Measurements from ENCODE around the gene SPTBN4.
"Not testable (repeated sequence)": the region's sequence is repeated elsewhere in the genome, so short reads cannot be mapped to it uniquely, and the experiment has no call there.

Gene SPTBN4

DNA sequence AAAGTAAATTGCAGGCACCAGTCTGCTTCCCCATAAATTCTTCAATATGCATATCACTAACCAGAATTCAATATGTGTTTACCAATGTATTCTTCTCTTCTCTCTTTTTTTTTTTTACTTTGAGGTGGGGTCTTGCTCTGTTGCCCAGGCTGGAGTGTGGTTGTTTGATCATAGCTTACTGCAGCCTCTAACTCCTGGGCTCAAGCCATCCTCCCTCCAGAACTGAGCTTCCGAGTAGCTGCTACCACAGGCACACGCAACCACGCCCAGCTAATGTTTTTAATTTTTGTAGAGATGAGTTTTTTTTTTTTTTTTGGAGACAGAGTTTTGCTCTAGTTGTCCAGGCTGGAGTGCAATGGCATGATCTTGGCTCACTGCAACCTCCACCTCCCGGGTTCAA is 151.2 kb downstream of the SPTBN4 start:
- DNase-seq (ENCODE audit: low read depth in 2 of 2): no peak

DNA sequence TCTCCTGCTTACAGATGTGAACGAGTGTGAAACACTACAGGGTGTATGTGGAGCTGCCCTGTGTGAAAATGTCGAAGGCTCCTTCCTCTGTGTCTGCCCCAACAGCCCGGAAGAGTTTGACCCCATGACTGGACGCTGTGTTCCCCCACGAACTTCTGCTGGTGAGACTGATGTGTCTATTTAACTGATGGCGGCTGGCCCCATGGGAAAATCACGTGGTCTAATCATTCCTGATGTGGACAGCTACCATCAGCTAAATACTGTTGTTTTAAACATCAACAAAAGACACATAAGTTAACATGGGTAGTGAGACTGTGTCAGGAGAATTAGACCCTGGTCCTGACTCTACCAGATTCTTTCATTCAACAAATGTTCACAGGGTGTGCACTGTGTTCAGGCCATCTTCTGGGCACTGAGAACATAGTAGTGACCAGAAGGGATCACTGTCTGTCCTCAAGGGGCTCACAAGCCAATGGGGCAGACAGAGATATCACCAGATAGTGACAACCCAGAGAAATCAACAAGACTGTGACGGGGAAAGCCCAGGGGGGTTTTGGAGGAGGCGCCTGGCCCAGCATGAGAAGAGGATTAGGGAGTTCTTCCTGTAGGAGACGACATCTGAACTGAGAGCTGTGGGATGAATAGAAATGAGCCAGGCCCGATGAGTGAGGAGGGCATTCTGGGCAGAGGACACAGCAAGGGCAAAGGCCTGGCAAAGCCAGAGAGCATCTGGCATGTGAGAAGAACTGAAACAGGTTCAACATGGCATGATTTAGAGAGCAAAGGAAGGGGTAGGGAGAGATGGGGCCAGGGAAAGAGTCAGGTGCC is 152.7 kb downstream of the SPTBN4 start:
- no peak for DNase-seq (ENCODE audit: low read depth in 2 of 2)

DNA sequence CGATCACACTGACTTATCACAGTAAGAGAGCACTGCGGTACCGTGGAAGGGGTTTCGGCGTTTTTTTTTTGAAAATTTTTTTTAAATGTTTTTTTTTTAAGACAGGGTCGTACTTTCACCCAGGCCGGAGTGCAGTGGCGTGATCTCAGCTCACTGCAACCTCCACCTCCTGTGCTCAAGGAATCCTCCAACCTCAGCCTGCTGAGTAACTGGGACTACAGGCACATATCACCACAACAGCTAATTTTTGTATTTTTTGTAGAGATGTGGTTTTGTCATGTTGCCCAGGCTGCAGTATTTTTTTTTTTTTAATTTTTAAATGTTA is 153.3 kb downstream of the SPTBN4 start:
- no peak for DNase-seq (ENCODE audit: low read depth in 2 of 2)

DNA sequence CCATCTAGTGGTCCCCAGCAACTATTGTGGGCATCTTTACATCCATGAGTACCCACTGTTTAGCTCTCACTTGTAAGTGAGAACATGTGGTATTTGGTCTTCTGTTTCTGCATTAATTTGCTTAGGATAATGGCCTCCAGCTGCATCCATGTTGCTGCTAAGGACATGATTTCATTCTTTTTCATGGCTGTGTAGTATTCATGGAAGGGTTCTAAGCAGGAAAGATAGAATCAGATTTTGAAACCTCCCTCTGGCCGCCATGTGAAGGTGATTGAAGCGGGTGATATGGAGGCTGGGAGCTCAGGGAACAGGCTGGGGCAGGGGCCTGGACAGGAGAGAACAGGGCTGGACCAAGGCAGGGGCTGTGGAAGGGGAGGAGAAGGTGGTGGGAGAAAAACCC is 154.5 kb downstream of the SPTBN4 start:
- DNase-seq (ENCODE audit: low read depth in 2 of 2): no peak

DNA sequence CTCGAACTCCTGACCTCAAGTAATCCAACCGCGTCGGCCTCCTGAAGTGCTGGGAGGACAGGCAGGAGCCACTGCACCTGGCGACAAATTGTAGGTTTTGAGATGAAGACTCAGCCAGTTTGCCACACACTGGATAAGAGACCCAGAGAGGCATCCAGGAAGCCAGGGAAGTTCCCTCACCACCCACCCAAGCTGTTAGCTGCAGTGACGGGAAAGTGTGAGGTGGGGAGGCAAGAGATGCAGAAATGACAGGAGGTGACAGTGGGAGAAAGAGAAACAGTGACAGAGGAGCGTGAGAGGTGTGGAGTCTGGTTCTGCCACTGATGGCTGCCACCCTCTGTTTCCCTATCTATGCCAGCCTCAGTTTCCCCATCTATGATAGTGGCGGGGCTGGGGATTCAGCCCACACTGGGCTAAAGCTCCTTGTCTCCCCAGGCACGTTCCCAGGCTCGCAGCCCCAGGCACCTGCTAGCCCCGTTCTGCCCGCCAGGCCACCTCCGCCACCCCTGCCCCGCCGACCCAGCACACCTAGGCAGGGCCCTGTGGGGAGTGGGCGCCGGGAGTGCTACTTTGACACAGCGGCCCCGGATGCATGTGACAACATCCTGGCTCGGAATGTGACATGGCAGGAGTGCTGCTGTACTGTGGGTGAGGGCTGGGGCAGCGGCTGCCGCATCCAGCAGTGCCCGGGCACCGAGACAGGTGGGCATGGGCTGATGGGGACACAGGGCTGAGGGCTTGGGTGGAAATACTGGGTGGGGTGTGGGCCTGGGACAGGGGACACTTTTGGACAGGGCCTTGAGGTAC is 155.4 kb downstream of the SPTBN4 start:
- no peak for DNase-seq (ENCODE audit: low read depth in 2 of 2)

DNA sequence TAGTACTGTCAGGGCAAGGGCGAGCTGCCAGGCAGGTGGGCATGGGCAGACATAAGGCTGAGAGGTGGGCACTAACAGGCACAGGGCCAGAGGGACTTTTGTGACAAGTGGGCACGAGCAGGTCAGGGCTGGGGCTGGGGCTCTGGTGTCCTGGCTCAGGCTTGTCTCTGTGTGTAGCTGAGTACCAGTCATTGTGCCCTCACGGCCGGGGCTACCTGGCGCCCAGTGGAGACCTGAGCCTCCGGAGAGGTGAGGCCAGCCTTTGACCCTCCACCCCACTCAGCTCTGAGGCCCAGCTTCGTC is 155.9 kb downstream of the SPTBN4 start:
- DNase-seq (ENCODE audit: low read depth in 2 of 2): no peak

DNA sequence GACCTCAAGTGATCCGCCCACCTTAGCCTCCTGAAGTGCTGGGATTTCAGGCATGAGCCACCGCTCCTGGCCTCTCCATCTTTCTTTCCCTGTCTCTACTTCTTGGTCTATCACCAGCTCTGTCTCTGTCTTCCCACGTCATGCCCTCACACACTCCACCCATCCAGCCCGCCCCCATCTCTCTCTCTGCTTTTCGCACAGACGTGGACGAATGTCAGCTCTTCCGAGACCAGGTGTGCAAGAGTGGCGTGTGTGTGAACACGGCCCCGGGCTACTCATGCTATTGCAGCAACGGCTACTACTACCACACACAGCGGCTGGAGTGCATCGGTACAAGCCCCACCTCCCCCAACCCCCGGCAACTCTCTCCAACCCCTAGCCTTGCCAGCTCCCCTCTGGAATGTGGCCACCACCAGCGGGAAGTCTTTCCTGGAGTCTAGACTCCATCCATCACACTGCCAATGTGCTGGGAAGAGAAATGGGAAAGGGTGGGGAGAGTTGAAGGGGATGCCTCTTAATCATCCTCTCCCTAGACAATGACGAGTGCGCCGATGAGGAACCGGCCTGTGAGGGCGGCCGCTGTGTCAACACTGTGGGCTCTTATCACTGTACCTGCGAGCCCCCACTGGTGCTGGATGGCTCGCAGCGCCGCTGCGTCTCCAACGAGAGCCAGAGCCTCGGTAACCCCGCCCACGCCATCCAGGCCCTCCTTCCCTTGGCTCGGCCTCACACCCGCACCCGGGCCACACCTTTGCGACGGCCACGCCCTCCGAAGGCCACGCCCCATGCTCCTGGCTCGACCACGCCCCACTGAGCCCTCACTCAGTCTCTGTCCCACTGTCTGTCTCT is 156.8 kb downstream of the SPTBN4 start:
- no peak for DNase-seq (ENCODE audit: low read depth in 2 of 2)

DNA sequence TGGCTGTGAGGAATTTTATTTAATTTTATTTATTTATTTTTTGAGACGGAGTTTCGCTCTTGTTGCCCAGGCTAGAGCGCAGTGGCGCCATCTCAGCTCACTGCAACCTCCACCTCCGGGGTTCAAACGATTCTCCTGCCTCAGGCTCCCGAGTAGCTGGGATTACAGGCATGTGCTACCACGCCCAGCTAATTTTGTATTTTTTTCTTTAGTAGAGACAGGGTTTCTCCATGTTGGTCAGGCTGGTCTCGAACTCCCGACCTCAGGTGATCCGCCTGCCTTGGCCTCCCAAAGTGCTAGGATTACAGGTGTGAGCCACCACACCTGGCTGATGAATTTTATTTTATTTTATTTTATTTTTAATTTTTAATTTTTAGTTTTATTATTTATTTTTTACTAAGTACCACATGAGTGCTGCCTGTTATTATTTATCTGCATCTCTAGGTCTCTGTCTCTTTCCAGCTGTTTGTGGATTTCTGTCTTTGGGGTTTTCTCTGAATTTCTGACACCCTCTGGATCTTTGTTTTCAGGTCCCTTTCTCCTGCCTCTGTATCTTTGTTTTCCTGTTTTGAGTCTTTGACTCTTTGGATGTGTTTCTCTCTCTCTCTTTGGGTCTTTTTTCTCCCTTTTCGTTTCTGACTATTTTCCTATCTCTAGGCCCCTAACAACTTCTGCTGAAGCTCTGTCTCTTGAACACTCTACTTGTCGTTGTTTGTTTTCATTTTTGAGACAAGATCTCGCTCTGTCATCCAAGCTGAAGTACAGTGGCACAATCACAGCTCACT is 157.8 kb downstream of the SPTBN4 start:
- DNase-seq (ENCODE audit: low read depth in 2 of 2): not testable (repeated sequence)

DNA sequence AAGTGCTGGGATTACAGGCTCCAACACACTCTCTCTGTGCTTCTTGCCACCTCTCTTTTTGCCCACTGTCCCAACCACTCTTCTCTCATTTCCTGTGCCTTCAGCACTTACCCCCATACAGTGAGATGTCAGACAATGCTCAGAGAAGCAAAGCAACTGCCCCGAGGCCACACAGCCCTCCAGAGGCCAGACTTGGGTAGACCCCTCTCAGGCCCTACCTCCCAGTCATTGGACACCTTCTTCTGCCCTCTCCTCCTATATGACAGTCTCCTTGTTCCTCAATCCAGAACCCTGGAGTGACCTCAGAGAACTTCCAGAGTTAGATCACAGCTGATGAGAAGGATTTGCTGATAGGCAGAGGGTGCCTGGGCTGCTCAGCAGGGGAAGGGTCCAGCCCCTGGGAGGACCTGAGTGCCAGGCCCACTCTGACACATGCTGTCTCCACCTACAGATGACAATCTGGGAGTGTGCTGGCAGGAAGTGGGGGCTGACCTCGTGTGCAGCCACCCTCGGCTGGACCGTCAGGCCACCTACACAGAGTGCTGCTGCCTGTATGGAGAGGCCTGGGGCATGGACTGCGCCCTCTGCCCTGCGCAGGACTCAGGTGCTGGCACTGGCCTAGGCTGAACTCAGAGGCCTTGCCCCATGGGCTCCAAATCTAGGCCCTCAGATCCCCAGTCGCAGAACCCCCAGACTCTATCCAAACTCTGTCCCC is 158.8 kb downstream of the SPTBN4 start:
- no peak for DNase-seq (ENCODE audit: low read depth in 2 of 2)

All from stimulated activated CD4-positive, alpha-beta T cell treated with anti-CD3 and anti-CD28 coated beads, Interleukin-12 subunit alpha, Interleukin-12 subunit beta, amount 100 ng/mL, for 24 hours (primary cell).